ENCODE data around the gene ITGB1BP1. TPM values are rescaled to one million over a fixed set of nuclear protein-coding genes. Genes with fewer than 3 reads are reported as not detected.

ITGB1BP1 gene
- total and polyA plus RNA-seq, 2 of the 13 experiments (the other 11 are each of a cell fraction or from before 2014, with no cell fraction given) = 106 to 108 TPM

GRCh38 chr2:9422321-9423099 lies 818 bp downstream of the ITGB1BP1 start (continued):
- TF ChIP-seq ETV5 (CRISPR knock-in tag; IDR thresholded peaks at IDR 0.05; ENCODE audit: borderline replicate concordance) (no peak), RELA (CRISPR knock-in tag; IDR thresholded peaks at IDR 0.05) (no peak), ZNF660 (CRISPR knock-in tag; IDR thresholded peaks at IDR 0.05; ENCODE audit: borderline replicate concordance, low read depth) (no peak), GABPA (IDR thresholded peaks at IDR 0.05; ENCODE audit: low read depth, low read length) (no peak), GABPA (CRISPR knock-in tag; IDR thresholded peaks at IDR 0.05; ENCODE audit: low read depth) (peak; percentile 17; the same call in 1 of the 2 replicates), ZNF205 (CRISPR knock-in tag; IDR thresholded peaks at IDR 0.05) (no peak; the same call in 1 of the 2 replicates), ZNF678 (CRISPR knock-in tag; IDR thresholded peaks at IDR 0.05) (no peak), SRY (CRISPR knock-in tag; IDR thresholded peaks at IDR 0.05) (peak; percentile 87), CCDC6 (CRISPR knock-in tag; IDR thresholded peaks at IDR 0.05) (0 out of 2 replicates have a peak, but pooled peaks have one; percentile 76), ZNF501 (CRISPR knock-in tag; IDR thresholded peaks at IDR 0.05) (no peak; the same call in 1 of the 2 replicates), ZNF136 (CRISPR knock-in tag; IDR thresholded peaks at IDR 0.05; ENCODE audit: low read depth) (0 out of 2 replicates have a peak, but pooled peaks have one; percentile 53), DDIT3 (CRISPR knock-in tag; IDR thresholded peaks at IDR 0.05) (no peak), AGO2 (optimal IDR thresholded peaks at IDR 0.05; ENCODE audit: low read depth, low read length) (peak; percentile 64), FUBP1 (CRISPR knock-in tag; IDR thresholded peaks at IDR 0.05; ENCODE audit: borderline replicate concordance) (no peak), ZMYM3 (CRISPR knock-in tag; IDR thresholded peaks at IDR 0.05) (peak; percentile 62; the same call in 1 of the 2 replicates), NR2C2 (CRISPR knock-in tag; IDR thresholded peaks at IDR 0.05; ENCODE audit: borderline replicate concordance) (no peak), TBP (CRISPR knock-in tag; IDR thresholded peaks at IDR 0.05) (no peak)
- TF ChIP-seq, protein P1, sequence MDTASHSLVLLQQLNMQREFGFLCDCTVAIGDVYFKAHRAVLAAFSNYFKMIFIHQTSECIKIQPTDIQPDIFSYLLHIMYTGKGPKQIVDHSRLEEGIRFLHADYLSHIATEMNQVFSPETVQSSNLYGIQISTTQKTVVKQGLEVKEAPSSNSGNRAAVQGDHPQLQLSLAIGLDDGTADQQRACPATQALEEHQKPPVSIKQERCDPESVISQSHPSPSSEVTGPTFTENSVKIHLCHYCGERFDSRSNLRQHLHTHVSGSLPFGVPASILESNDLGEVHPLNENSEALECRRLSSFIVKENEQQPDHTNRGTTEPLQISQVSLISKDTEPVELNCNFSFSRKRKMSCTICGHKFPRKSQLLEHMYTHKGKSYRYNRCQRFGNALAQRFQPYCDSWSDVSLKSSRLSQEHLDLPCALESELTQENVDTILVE (CRISPR knock-in tag; IDR thresholded peaks at IDR 0.05) = no peak
- TF ChIP-seq, protein P2, sequence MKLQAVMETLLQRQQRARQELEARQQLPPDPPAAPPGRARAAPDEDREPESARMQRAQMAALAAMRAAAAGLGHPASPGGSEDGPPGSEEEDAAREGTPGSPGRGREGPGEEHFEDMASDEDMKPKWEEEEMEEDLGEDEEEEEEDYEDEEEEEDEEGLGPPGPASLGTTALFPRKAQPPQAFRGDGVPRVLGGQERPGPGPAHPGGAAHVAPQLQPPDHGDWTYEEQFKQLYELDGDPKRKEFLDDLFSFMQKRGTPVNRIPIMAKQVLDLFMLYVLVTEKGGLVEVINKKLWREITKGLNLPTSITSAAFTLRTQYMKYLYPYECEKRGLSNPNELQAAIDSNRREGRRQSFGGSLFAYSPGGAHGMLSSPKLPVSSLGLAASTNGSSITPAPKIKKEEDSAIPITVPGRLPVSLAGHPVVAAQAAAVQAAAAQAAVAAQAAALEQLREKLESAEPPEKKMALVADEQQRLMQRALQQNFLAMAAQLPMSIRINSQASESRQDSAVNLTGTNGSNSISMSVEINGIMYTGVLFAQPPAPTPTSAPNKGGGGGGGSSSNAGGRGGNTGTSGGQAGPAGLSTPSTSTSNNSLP (IDR thresholded peaks at IDR 0.05; ENCODE audit: low read depth, low read length) = no peak
- TF ChIP-seq, protein P3, sequence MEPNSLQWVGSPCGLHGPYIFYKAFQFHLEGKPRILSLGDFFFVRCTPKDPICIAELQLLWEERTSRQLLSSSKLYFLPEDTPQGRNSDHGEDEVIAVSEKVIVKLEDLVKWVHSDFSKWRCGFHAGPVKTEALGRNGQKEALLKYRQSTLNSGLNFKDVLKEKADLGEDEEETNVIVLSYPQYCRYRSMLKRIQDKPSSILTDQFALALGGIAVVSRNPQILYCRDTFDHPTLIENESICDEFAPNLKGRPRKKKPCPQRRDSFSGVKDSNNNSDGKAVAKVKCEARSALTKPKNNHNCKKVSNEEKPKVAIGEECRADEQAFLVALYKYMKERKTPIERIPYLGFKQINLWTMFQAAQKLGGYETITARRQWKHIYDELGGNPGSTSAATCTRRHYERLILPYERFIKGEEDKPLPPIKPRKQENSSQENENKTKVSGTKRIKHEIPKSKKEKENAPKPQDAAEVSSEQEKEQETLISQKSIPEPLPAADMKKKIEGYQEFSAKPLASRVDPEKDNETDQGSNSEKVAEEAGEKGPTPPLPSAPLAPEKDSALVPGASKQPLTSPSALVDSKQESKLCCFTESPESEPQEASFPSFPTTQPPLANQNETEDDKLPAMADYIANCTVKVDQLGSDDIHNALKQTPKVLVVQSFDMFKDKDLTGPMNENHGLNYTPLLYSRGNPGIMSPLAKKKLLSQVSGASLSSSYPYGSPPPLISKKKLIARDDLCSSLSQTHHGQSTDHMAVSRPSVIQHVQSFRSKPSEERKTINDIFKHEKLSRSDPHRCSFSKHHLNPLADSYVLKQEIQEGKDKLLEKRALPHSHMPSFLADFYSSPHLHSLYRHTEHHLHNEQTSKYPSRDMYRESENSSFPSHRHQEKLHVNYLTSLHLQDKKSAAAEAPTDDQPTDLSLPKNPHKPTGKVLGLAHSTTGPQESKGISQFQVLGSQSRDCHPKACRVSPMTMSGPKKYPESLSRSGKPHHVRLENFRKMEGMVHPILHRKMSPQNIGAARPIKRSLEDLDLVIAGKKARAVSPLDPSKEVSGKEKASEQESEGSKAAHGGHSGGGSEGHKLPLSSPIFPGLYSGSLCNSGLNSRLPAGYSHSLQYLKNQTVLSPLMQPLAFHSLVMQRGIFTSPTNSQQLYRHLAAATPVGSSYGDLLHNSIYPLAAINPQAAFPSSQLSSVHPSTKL (CRISPR knock-in tag; IDR thresholded peaks at IDR 0.05) = no peak; the same call in 1 of the 2 replicates

Data from HepG2 (cell line).